ENCODE measurements around the gene SIPA1L2. TPM values are rescaled to one million over a fixed set of nuclear protein-coding genes. Genes with fewer than 3 reads are reported as not detected.

The SIPA1L2 gene
- total RNA-seq, 1 experiment from 2014 or later = 12.5 TPM

GRCh38 chr1:232625319-232625868, 4.5 kb downstream of the SIPA1L2 start:
- CTCF ChIA-PET = interaction anchor here (0.7 kb wide), 1 partner anchor 24 kb away, joined by 3 read pairs; no protein-coding TSS in a partner anchor
- no peak overlapping the region for H3K9ac ChIP-seq (ENCODE audit: low read length)

More at GRCh38 chr1:232625319-232625868, 4.5 kb downstream of the SIPA1L2 start:
- no peak overlapping the region for H2AFZ ChIP-seq (ENCODE audit: low read depth, low read length, poor library complexity, severe bottlenecking)
- DNase-seq (ENCODE audit: low read depth, low spot score) (no peak), ATAC-seq (no peak)
- POLR2A ChIA-PET = no interaction called here
- H3K36me3 ChIP-seq (ENCODE audit: control insufficient read depth in 1 of 2, insufficient read depth in 2 of 2, low read length in 2 of 2) = no peaks in the 10 kb centered on the region
- no peak overlapping the region for H3K27ac ChIP-seq (ENCODE audit: low read depth, low read length)
- no peaks in the 10 kb centered on the region for H3K9me3 ChIP-seq (ENCODE audit: control insufficient read depth in 1 of 2, insufficient read depth in 1 of 2, low read depth in 1 of 2, low read length in 2 of 2)
- no peaks in the 10 kb centered on the region for H3K27me3 ChIP-seq (ENCODE audit: insufficient read depth, low read length)
- no peak overlapping the region for H3K4me3 ChIP-seq (replicated peaks in 1 of 2; ENCODE audit: low read depth in 1 of 2, low read length in 2 of 2)
- RAD21 ChIA-PET (ENCODE audit: low non-redundant PET in 1 of 2, low total read pairs in 2 of 2, uncharacterized antibody in 2 of 2, unreplicated experiment in 2 of 2) = interaction anchor here (0.6 to 0.7 kb wide), 2 partner anchors 230 to 758 kb away, joined by 3 to 4 read pairs; no protein-coding TSS in a partner anchor
- H3K4me2 ChIP-seq (ENCODE audit: low read length) = no peak overlapping the region
- no peaks in the 10 kb centered on the region for H4K20me1 ChIP-seq (ENCODE audit: insufficient read depth)
- no peaks in the 10 kb centered on the region for H3K79me2 ChIP-seq (ENCODE audit: insufficient read depth, low read length)
- peaks cover 41 to 70% of the 10 kb centered on the region in 2 experiments; a peak in 3 of 4 replicates for H3K4me1 ChIP-seq (ENCODE audit: control insufficient read depth in 1 of 2, insufficient read depth in 2 of 2, low read length in 2 of 2)
- no peak for TF ChIP-seq CBX3 (IDR thresholded peaks at IDR 0.05; ENCODE audit: low read depth)
- TF ChIP-seq MAX (IDR thresholded peaks at IDR 0.05) = no peak
- TF ChIP-seq SRF (IDR thresholded peaks at IDR 0.05; ENCODE audit: low read depth) = no peak
- no peak for TF ChIP-seq EZH2phosphoT487 (IDR thresholded peaks at IDR 0.05; ENCODE audit: borderline replicate concordance)
- no peak for TF ChIP-seq CTCF (IDR thresholded peaks at IDR 0.05 in 2 of 3, conservative IDR thresholded peaks at IDR 0.05 in 1 of 3; ENCODE audit: borderline replicate concordance in 1 of 3, insufficient read depth in 1 of 3, low read depth in 2 of 3, low read length in 2 of 3)
- TF ChIP-seq JUND (IDR thresholded peaks at IDR 0.05) = no peak
- TF ChIP-seq SP1 (IDR thresholded peaks at IDR 0.05; ENCODE audit: low read depth) = no peak
- no peak for TF ChIP-seq POLR2A (IDR thresholded peaks at IDR 0.05; ENCODE audit: borderline replicate concordance, extremely low read depth, insufficient read depth, insufficient read length)
- TF ChIP-seq YY1 (IDR thresholded peaks at IDR 0.05; ENCODE audit: extremely low read depth, insufficient replicate concordance, low read depth, low read length) = no peak
- H3K9me2 ChIP-seq (ENCODE audit: insufficient read depth) = no peaks in the 10 kb centered on the region
- BruUV-seq (replicated peaks) = no TSS peak
- intact Hi-C loops (cut with micrococcal nuclease) = loop anchor here (5.0 to 10.0 kb wide), 3 partner anchors 411 to 901 kb away; no protein-coding TSS in a partner anchor

Data from HCT116 (cell line).